GM21381 (cell line): ENCODE data around the gene GPR87.

ENCODE experiments used
- ATAC-seq: cut with Tn5 transposase; IDR thresholded peaks from one replicate; pipeline ENCODE4 v1.9.1; 2021; ENCODE audit warnings: mild to moderate bottlenecking, moderate library complexity; ENCODE audit not compliant: unreplicated experiment

GPR87 gene

DNA sequence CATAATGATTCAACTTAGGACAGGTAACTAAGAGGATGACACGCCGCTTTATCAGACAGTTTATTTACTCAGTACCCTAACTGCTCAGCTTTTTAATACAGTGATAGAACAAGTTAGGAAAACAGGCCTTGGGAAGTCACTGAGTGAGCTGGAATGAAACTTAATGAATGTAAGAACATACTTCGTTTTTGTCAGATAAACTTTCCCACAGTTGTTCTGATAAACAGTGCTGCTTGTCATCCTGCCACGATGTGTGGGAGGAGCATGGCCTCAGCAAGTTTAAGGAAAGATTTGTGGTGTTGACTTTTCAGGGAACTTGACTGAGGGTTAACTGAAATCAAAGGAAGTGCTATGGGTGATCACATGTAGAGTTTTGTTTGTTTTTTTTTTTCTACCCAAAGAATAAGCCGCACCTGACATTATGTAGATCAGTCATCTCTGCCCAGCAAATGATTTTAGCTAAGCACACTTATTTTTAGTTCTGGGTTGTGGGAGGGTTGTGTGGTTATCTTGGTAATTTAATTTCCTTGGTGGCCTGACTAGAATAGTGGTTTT lies 32.6 kb downstream of the GPR87 start:
- no peak for ATAC-seq

DNA sequence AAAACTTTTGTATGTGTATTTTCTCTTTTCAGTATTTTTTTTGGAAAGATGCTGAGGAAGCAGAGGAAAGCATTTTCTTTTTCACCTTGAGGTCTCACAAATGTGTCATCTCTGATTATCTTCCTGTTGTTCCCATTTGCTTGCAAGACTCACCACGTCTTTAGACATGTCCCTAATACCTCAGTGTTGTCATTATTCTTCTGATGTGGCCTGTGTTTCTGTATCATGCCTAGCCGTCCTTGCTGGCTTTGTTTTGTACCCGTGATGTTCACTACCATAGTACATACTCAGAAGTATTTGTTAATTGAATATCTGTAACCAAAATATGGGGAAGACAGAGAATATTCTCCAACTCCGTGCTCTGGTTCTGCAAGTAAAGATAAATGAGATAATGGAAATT lies 33.2 kb downstream of the GPR87 start:
- ATAC-seq, result no peak

DNA sequence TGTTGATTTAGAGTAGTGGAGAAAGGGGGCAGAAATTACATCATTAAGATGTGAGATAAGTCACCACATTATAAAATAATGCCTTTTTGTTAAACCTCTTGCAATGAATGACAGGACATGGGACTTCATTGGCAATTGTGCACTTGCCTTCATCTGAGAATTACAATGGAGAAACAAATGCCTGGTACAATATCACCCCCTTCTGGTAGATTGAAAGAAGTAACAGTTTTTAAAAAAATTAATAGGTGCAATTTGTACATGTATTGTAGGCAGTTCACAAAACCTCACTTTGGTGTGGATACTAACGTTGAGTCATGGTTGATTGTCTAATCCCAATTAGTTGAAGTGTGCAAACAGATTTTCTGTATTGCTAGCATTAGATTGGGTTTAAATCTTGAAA lies 33.7 kb downstream of the GPR87 start:
- ATAC-seq, result no peak

DNA sequence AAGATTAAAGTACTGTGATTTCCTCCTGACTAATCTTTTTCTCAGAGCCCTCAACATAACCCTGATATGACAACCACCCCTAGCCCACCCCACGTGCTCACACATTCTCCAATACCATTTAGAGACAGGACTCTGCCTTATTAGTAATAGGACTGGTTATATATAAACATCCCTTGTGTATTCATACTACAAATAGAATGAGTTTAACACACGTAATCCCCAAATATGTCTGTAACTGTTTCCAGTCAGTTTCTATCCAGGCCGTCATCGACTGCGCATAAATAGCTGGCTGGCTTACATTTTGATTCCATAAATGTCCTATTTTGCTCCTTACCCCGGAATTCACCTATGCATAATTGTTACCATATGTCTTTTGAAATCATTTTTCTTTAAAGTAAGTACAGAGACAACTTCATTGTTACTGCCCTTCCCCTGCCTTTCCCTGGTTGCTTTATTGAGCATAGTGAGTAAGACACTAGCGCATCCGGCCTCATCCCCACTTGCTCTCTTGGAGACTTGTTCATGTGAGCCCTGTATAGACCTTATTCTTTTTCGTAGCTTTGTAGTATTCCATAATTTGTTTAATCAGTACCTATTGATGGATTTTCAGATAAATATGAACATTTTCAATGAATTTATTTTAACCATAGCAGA lies 34.8 kb downstream of the GPR87 start:
- no peak for ATAC-seq

DNA sequence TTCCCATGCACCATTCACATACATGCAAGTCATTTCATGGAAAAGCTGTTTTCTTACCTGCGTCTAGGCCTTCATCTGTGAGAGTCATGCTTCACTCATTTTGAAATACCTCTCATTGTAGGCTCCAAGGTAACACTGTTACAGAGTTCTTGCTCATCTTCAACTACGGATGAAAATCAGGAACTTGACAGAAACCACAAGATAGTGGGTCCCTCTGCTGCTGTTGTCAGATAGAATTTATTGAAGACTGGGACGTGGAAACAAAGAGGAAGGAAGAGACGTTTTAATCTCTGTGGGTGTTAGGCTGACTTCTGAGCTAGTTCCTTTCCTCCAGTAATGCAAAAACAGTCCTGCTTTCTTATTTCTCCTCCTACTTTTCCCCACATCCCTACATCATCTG lies 38.4 kb downstream of the GPR87 start, which contains the start of gene P2RY14:
Gene P2RY14 (minus strand): TSS at position 313 of the 400 bp plus-strand sequence. CDS start 64,226 bp downstream, outside the sequence.
- ATAC-seq, result no peak

DNA sequence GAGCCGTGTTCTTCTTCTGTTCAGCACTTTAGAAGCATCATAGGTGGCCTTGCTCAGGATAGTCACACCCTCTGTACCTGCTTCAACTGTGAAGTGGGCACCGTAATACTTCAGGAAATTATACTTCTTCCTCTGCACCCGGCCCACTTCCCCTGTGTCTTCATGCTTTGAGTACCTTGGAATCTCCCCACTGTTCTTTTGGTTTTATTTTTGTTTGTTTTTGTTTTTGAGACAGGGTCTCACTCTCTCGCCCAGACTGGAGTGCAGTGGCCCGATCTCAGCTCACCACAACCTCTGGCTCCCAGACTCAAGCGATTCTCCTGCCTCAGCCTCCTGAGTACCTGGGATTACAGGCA lies 40.0 kb downstream of the GPR87 start:
- peak; percentile 56 for ATAC-seq

DNA sequence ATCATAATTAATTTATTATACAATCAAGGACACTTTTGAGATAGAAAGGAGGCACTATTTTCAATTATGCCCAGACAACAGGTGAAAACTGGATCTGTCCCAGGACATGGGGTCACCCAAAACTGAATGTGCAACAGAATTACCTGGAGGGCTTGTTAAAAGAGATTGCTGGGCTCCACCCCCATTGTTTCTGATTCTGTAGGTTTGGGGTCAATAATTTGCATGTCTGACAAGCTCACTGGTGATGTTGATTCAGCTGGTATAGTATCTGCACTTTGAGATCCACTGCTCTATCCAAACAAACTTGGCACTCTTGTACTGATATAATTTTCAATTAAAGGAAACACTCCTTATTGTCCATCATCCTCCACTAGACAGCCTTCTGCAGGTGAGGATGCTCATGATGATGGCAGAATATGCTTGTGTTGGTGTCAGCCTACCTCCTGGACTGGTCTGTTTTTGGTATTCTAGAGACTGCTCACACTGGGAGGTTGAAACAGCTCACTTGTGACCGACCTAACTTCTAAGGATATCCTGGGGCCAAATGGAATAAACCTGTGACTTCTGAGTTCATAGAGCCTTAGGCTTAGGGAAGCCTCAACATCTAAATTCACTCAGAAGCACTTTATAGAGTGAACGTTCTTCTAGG lies 40.5 kb downstream of the GPR87 start:
- peak; percentile 28 for ATAC-seq

DNA sequence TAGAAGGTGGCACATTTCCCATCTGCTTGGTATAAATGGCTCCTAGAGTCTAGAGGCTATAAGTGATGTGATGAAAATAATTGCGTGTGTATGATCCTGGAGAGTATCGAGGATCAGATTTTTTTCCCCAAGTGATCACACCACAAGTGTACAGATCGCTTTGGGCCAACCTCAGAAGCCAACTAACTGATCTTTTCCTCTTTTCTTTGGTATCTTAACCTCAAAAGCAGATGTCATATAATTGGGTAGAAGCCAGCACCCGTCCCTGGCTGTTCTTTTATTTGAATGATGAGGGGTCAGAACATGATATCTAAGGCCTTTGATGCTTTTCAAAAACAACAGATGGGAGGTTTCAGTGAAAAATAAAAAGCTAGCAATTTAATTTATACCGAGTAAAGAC lies 41.5 kb downstream of the GPR87 start:
- no peak for ATAC-seq

DNA sequence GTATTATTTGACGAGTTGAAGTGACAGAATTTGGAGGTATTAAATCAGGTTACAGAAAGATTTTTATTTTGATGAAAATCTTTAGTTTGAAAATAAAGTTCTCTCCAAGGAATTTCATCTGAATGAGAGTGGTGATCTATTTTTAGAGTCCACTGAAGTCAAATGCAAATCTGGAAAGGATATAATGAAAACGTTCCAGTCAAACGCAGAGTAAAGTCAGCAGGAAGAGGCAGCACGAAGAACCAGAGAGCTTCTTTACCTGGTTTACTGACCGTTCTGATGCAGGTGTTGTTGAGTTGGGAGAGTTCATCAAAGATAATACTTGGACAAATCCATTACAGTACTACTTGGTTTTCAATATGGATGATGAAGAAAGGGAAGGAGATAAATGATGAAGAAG lies 47.0 kb downstream of the GPR87 start:
- ATAC-seq, result no peak

DNA sequence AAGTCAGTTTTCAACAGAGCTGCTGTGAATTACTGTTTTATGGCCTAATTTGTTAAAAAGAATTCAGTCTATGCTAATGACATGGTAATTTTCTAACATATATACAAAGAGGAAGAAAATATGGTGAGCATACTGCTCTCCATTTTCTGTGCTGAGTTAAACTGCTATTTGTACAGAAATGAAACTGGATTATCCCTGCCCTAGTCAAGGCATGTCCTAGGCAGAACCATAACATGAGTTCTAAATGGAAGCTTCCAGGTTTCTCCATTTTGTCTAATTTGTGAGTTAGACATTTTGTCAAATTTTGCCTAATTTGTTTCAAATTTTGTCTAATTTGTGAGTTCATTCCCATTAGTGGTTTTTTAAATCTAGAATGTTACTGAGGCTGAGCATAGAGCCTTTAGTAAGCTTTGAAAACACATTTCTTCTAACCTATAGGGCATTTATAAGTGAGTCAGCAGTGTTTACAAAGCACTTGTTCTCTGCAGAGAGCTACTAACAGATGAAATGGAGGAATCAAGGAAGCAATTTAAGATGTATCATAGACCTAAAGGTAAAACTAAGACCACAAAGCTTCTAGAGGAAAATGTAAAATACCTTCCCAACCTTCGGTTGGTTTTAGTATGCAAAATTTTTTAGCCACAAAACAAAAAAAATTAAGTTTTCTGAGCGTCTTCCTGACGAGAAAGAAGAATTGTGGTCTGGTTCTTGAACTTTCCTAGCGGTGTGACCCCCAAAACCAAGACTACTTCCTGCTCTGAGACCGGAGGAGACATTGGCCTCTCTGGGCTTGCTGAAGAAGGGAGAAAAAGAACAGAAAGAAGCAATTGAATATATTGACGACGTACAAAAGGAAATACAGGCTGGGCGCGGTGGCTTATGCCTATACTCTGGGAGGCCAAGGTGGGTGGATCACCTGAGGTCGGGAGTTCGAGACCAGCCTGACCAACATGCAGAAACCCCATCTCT lies 48.1 kb downstream of the GPR87 start:
- ATAC-seq, result peak; percentile 69

DNA sequence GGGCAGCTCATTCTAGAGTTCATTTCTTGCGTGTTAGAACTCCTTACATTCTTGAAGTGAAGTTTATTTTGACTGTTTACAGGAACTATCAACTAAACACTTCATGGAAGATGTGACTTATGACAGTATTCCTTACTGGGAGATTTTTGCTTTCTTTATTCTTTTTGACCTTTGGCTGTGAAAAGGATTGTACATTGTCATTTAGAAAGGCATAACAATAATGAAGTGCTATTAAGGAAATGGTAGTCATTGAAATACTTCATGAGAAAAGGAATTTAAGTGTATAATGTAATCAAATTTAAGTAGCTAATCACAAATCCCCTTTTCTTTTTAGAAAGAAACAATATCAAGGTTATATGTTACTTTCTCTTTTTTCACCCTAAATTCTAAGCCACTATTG lies 49.6 kb downstream of the GPR87 start:
- ATAC-seq, result no peak

DNA sequence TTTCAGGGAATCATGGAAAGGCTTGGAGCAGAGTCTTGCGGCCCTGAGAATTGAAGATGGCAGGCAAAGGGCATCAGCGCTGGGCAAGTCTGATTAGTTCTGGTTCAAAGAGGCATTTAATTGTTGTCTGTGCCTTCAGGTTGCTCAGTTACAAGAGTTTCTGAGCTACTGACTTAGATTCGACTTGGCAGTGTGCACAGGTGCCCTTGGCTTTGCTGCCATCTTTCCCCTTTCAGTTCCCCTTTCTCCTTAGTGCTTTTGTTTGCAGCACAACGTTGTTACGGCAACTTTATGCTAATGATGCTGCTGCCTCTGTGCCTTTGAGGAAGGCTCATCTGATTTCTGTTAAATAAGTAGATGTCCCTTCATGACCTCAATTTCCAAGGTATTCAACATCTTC lies 50.8 kb downstream of the GPR87 start:
- ATAC-seq, result peak; percentile 91

DNA sequence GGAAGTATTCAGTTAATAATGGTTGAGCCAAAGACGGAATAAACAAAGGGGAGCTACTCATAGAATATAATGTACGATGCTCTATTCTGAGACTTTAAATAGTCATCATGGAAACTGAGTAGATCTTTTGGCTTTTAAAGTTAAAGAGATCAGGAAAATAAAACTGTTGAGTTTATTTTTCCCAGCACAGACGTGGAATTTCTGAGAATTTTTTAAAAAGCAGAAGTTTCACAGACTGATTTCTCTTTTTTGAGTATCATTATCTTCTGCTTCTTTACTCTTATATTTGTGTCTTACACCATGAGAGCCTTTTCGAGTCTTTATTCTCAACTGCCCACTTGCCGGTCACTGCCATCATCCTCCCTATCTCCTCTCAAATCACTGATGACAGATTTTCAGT lies 51.5 kb downstream of the GPR87 start:
- ATAC-seq, result no peak

DNA sequence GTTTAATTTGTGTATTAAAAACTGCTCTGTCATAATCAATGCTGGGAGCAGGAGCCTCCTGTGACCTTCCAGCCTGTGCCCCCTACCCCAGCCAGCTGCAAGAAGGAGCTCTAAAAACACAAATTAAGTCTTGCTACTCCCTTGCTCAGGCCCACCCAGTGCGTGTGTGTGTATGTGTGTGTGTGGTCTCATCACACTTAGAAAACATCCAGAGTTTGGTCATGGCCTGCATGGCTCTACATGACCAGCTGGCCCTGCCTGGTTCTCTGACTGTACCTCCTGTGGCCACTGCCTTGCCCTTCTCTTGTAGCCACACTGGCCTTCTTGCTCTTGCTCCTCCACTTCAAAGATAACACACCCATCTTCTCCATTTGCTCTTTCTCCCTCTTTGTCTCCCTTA lies 52.0 kb downstream of the GPR87 start:
- no peak for ATAC-seq

DNA sequence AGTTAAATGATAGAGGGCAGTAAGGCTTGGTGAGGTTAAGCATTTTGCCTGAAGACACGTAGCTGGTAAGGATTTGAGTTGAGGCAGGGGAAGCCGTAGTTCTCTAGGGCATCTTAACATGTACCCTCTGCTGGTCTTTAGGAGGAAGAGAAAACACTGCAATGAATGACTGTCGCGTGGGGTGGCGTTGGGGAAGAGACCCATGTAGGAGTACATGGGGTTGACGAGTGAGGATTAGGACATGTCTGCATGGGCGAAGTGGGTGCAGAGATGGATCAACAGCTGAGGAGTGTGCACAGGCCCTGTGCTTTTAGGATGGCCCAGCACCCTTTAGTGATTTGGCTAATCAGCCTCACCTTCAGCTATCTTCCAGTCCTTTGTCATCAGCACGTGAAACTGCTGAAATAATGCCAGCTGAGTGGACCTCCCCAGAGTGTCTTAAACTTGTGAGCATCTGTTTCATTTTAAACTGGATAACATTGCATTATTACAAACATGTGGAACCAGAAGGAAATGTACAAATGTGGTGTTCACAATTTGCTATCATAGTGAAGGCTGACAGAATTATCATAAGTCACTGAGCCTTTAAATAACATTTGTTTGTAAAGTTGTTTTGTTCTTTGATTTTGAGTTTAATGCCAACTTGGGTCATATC lies 53.6 kb downstream of the GPR87 start:
- no peak for ATAC-seq

DNA sequence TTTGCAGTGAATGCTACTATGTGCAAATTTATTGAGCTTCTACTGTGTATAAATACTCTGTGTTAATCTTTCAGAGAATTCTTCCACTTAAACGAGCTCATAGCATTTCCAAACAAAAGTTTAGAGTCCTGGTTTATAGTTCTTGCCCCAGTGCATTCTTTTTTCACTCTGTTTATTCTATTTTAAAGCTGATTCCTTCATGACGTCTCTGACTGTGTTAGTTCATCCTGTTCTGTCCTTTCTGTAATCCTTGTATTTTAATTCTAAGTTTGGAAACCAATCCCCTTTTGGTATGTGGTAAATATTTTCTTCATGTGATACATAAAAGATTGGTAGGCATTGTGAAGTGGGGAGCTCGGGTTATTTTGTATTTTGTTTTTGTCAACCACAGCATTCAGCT lies 57.0 kb downstream of the GPR87 start:
- ATAC-seq, result no peak

DNA sequence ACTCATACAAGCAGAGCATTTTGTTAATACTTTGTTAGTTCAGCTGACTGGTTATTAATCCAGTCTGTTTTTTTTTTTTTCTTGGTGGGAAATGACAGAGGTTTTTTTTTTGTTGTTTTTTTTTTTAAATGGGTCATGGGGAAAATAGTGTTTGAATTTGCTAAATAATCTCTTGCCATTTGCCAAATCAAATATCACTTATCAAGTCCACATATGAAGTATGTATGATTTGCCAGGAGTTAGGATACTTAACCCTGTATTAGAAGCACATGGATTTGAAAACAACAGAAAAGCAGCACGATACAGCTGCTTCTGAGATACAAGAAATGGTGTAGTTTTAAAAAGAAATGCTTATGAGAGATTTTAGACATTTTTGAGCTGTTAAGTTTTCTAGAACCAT lies 59.9 kb downstream of the GPR87 start:
- no peak for ATAC-seq

DNA sequence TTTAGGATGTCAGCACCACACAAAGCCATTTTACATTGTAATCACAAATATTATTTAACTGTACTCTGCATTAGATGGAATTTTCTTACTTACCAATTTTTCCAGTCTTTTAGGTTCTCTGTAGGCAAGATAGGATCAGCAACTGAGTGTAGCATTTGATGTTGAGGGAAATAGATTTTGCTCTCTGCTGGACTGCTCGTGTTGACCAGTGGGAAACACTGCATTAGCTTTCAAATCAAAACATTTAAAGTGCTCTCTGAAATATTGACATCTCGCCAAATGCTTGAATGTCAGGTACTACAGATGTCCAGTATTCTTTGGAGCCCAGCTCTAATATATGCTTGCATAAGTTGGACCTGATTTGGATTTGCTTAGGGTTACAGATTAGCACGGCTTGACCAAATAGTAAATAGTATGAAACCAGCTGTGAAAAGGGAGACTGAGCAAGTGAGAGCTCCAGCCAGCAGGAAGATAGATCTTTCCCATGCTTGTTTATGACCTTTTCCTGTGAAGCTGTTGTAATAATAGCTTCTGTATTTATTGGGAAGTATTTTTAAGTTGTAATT lies 67.8 kb downstream of the GPR87 start:
- ATAC-seq, result no peak
